ENCODE data around the gene CHD8. TPM values are rescaled to one million over a fixed set of nuclear protein-coding genes. Genes with fewer than 3 reads are reported as not detected.
"Not testable (repeated sequence)": the region's sequence is repeated elsewhere in the genome, so short reads cannot be mapped to it uniquely, and the experiment has no call there.

The CHD8 gene
- total RNA-seq, 1 experiment from 2014 or later = 24.1 TPM

GRCh38 chr14:21449899-21450216 is 6.1 kb downstream of the CHD8 start:
- DNase-seq = no peak
- no peaks in the 10 kb centered on the region for H3K9me3 ChIP-seq

GRCh38 chr14:21442657-21443056 is 13.3 kb downstream of the CHD8 start:
- not testable (repeated sequence) for H3K27me3 ChIP-seq, H3K9me3 ChIP-seq, H3K4me3 ChIP-seq, H3K36me3 ChIP-seq, DNase-seq

More at GRCh38 chr14:21449899-21450216, 6.1 kb downstream of the CHD8 start:
- Histone ChIP-seq H3K4me3 (no peak overlapping the region), H3K36me3 (no peaks in the 10 kb centered on the region; the same call in 1 of the 2 replicates), H3K27me3 (no peaks in the 10 kb centered on the region)

DNA sequence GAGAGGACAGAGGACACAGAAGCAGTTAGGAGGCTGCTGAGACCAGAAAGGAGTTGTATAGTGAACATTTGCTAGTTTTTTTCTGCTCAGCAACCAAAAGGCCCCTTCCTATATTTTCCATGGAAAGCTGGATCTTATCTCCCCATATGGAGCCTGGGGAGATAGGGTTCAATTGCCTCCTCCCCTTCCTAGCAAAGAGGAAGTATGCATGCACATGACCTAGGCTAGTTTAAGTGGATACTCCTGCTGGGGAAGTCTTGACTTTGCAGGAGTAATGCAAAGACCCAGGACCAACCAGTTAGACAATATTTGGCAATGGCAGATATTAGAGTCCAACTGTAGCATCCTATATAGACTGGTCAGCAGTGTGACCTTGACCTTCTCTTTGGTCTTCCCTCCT is 15.1 kb downstream of the CHD8 start:
- no peaks in the 10 kb centered on the region; the same call in 1 of the 2 replicates for H3K36me3 ChIP-seq
- no peak overlapping the region for H3K4me3 ChIP-seq
- no peaks in the 10 kb centered on the region for H3K9me3 ChIP-seq
- no peaks in the 10 kb centered on the region for H3K27me3 ChIP-seq
- no peak for DNase-seq

DNA sequence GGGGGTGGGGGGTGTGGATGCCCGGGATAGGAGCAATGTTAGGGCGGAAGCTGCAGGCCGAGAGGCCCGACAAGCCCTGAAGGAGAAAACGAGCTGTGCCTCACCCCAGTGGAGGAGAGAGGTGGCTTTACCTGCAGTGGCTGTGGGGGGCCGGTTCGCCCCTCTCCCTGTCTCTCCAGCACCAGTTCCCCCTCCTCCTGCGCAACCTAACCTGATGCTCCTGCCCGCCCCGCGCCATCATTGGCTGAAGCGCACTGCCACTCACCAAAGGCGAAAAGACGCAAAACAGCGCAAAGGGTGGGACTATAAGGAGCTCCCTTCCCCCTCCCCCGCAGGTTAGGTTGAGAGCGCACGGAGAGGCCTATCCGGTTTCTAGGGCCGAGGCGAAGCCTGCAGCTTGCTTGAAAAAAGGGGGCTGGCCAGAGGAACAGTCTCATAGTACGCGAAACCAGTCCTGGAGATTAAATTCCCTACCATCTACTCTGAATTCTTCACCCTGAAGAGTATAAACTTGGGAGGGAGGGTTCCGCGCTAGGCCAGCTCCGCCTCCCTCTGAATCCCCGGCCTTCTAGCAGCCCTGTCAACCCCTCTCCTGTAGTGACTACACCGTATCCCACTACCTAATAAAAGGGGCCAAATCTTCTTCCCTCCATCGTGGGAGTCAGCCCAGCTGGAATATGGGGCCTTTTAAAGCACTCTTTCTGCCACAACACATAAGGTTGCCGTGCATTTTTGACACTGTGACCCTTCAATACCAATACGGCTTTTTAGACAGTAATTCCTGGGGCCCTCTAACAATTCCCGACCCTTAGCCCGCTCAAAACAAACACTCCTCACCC is 18.6 kb downstream of the CHD8 start:
- peak overlapping the region; percentile 73 for H3K4me3 ChIP-seq
- H3K36me3 ChIP-seq = peaks cover 4% of the 10 kb centered on the region
- H3K9me3 ChIP-seq = no peaks in the 10 kb centered on the region
- no peaks in the 10 kb centered on the region for H3K27me3 ChIP-seq
- DNase-seq = peak; percentile 96

GRCh38 chr14:21436567-21437062 is 19.3 kb downstream of the CHD8 start:
- Histone ChIP-seq H3K27me3 (no peaks in the 10 kb centered on the region), H3K9me3 (no peaks in the 10 kb centered on the region), H3K36me3 (peaks cover 4% of the 10 kb centered on the region), H3K4me3 (peak overlapping the region; percentile 73)
- DNase-seq = no peak

DNA sequence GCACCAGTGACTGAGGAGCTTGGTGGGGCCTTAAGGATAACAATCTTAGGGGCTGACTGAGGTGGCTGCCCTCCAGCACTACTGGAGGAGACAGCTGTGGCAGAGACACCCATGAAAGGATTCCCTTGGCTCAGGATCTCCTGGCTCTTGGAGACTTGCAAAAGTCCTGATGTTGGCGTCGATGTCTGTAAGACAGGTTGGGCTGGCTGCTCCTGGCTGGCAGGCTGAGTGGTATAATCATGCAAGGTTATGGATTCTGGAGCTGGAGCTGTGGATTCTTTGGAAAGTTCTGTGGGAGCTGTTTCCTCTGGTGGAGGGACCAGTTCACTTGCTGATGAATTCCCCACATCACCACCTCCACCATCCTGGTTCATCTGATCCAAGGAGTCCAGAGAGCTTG is 24.8 kb downstream of the CHD8 start:
- Histone ChIP-seq H3K27me3 (no peaks in the 10 kb centered on the region), H3K36me3 (peaks cover 18% of the 10 kb centered on the region), H3K4me3 (no peak overlapping the region), H3K9me3 (no peaks in the 10 kb centered on the region)
- no peak for DNase-seq

GRCh38 chr14:21428930-21429329 is 27.0 kb downstream of the CHD8 start:
- Histone ChIP-seq H3K9me3 (no peaks in the 10 kb centered on the region), H3K4me3 (no peak overlapping the region), H3K27me3 (no peaks in the 10 kb centered on the region), H3K36me3 (peaks cover 22% of the 10 kb centered on the region)
- DNase-seq = no peak

DNA sequence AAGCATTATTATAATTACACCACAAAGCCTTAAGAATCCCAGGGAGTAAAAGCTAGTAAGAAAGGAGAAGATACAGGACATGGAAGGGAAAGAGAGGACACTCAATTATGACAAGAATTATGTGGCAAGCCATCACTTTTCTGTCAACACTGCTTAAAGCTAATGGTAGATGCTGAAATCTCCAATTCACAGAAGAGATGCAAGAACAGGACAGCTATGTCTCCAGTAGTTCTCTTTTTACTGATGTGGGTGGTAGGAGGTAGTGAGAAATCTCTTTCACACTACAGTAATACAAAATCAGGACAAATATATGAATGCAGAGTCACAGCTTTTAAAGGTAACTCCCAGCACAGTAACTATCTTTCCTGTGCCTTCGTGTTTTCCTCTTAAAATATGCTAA is 29.2 kb downstream of the CHD8 start:
- Histone ChIP-seq H3K36me3 (peaks cover 30% of the 10 kb centered on the region), H3K9me3 (no peaks in the 10 kb centered on the region), H3K4me3 (no peak overlapping the region), H3K27me3 (no peaks in the 10 kb centered on the region)
- DNase-seq = no peak

DNA sequence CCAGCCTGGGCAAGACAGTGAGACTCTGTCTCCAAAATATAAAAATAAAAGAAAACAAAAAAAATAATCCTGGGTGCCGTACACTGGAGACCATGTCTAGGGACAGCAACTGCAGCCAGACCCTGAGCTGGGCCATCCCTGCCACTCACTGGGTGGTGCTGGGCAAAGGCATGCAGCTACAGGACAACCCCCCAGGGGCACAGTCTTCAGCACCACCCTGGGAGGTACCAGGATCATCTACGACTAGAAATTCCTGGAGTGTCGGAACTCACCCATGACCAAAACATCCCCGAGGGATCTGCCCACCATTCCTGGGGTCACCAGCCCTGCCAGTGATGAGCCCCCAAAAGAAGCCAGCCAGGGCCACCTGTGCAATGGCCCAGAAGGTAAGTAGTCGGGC is 36.4 kb downstream of the CHD8 start:
- Histone ChIP-seq H3K4me3 (no peak overlapping the region), H3K36me3 (peaks cover 30% of the 10 kb centered on the region), H3K9me3 (no peaks in the 10 kb centered on the region), H3K27me3 (no peaks in the 10 kb centered on the region)
- DNase-seq = no peak

DNA sequence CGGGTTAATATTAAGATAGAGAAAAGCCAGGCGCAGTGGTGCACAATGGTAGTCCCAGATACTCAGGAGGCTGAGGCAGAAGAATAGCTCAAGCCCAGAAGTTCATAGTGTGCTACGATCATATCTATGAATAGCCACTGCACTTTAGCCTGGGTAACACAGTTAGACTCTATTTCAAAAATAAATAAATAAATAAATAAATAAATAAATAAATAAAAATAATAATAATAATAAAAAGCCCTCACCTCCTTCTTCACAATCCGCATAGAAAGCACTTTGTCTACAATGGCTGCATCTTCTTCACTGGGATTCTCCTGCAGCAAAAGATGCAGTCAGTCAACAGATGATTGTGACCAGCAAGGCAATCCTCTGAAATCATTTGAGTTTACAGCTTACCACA is 40.6 kb downstream of the CHD8 start:
- Histone ChIP-seq H3K27me3 (no peaks in the 10 kb centered on the region), H3K9me3 (no peaks in the 10 kb centered on the region), H3K36me3 (peaks cover 32% of the 10 kb centered on the region), H3K4me3 (no peak overlapping the region)
- DNase-seq = no peak

- no peaks in the 10 kb centered on the region for H3K9me3 ChIP-seq
- H3K36me3 ChIP-seq = peaks cover 37% of the 10 kb centered on the region
- H3K4me3 ChIP-seq = no peak overlapping the region
- DNase-seq = no peak
- H3K27me3 ChIP-seq = no peaks in the 10 kb centered on the region
These were observed 41.7 kb downstream of the CHD8 start for GRCh38 chr14:21414137-21414631.

DNA sequence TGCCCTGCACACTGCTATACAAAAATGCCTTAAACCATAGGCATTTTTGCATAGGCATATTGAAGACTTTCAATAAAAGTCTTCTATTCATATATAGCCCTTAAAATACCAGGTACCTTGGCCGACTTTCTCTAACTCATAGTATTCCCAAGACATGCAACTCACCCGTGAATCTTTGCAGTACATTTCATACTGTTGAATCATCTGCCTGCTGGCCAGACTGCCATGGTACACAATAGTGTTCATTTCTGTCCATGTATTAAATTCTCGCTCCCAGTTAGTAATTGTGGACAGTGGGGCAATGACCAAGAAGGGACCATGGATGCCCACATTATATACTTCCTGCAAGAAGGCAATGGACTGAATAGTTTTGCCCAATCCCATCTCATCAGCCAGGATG is 47.8 kb downstream of the CHD8 start:
- DNase-seq = no peak
- Histone ChIP-seq H3K36me3 (peaks cover 61% of the 10 kb centered on the region), H3K4me3 (no peak overlapping the region), H3K9me3 (no peaks in the 10 kb centered on the region), H3K27me3 (no peaks in the 10 kb centered on the region)

DNA sequence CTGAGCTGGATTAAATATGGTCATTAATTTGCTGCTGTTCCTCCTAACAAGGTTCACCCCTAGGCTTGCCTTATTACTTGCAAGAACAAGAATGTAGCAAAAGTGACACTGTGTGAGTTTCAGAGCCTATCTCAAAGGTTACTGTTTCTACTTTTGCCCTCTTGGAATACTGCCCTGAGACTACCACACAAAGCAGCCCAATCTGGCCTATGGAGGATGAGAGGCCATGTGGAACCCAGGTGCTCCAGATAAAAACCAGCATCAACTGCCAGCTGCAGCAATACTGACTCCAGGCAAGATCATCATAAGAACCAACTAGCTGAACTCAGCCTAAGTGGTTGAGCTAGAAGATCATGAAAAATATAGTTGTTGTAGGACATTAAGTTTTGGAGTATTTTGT is 49.7 kb downstream of the CHD8 start:
- no peak overlapping the region for H3K4me3 ChIP-seq
- DNase-seq = no peak
- no peaks in the 10 kb centered on the region for H3K27me3 ChIP-seq
- H3K9me3 ChIP-seq = no peaks in the 10 kb centered on the region
- peaks cover 71% of the 10 kb centered on the region for H3K36me3 ChIP-seq

GRCh38 chr14:21405097-21405496 is 50.8 kb downstream of the CHD8 start:
- Histone ChIP-seq H3K36me3 (peaks cover 74% of the 10 kb centered on the region), H3K27me3 (no peaks in the 10 kb centered on the region), H3K9me3 (no peaks in the 10 kb centered on the region), H3K4me3 (no peak overlapping the region)
- DNase-seq = no peak

DNA sequence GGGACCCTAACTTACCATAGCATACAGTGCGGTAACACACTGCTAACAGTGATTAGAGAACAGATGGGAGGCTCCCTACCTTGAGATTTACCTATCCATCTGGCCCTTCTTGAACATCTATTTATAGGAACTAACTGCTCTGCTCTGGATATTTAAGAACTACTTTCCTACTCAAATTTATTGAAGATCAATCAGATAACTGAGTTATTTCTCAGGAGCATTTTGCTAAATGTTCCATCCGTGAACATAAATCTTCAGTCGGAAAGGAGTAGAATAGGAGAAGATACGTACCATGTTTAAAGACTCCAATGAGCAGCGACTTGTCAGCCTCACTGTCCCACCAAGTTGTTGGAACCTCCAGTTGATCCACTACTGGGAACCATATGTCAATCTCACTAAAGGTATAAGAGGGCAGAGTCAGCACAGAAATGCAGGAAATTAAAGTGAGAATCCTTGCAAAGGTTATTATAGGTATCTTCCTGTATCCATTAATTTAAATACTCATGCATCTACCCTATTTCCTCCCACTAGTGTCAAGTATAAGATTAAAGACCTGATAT is 56.5 kb downstream of the CHD8 start:
- DNase-seq = no peak
- H3K27me3 ChIP-seq = no peaks in the 10 kb centered on the region
- H3K36me3 ChIP-seq = peaks cover 56% of the 10 kb centered on the region
- H3K4me3 ChIP-seq = no peak overlapping the region
- H3K9me3 ChIP-seq = no peaks in the 10 kb centered on the region

GRCh38 chr14:21398901-21399300 is 57.0 kb downstream of the CHD8 start:
- no peak for DNase-seq
- Histone ChIP-seq H3K9me3 (no peaks in the 10 kb centered on the region), H3K36me3 (peaks cover 55% of the 10 kb centered on the region), H3K27me3 (no peaks in the 10 kb centered on the region), H3K4me3 (no peak overlapping the region)

DNA sequence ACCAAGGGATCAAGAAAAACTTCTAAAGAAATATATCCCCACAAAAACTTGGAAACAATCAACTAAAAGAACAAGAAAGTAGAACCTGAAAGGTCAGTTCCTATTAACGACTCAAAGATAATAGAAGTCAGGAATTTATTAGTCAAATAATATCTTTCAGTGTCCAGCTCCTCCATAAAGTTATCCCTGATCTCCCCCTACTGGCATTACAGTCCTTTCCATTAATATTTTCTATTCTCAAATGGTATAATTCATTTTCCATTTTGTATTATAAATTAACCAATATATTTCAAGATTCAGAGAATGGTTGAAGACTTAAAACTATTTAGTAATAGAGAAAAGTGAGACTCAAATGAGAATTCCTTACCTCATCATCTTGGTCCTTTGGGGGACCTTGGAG is 60.5 kb downstream of the CHD8 start:
- Histone ChIP-seq H3K27me3 (no peaks in the 10 kb centered on the region), H3K4me3 (no peak overlapping the region), H3K36me3 (peaks cover 39% of the 10 kb centered on the region), H3K9me3 (no peaks in the 10 kb centered on the region)
- DNase-seq = no peak

Data from MG63 (cell line).